GM23338 (cell line): Measurements from ENCODE around the gene TCF12.

Experiments used
- CTCF ChIP-seq, 2 experiments: fragments of 200-600 bp in 1 of 2; sonication (generic) in 1 of 2; conservative IDR thresholded peaks; 2 replicates each; pipeline versions ENCODE4 v1.5.1 to v1.6.1; 2016 to 2017; ENCODE audit warnings: antibody characterized with exemption in 2 of 2, low read depth in 2 of 2, mild to moderate bottlenecking in 2 of 2, moderate library complexity in 1 of 2
- EZH2 ChIP-seq: fragments of 200-600 bp; sonication (generic); IDR thresholded peaks from one replicate; pipeline ENCODE4 v1.8.0; 2017; ENCODE audit warnings: antibody characterized with exemption, mild to moderate bottlenecking, low read depth; ENCODE audit not compliant: unreplicated experiment
- REST ChIP-seq: IDR thresholded peaks from one replicate; pipeline ENCODE4 v1.6.1; 2018; ENCODE audit warnings: antibody characterized with exemption; ENCODE audit not compliant: unreplicated experiment

GRCh38 chr15:56883088-56883487, 35.4 kb upstream of the TCF12 start:
- no peak for TF ChIP-seq EZH2
- TF ChIP-seq CTCF (conservative IDR thresholded peaks at IDR 0.05; ENCODE audit: low read depth in 2 of 2), result no peak
- TF ChIP-seq REST, result no peak
